Fibroblast of skin of right quadriceps (primary cell): ENCODE measurements around the gene HIF3A.
"Not testable (repeated sequence)": the region's sequence is repeated elsewhere in the genome, so short reads cannot be mapped to it uniquely, and the experiment has no call there.

Experiments
- DNase-seq: peaks from one replicate; pipeline ENCODE4 v3.0.0-alpha.2; 2013

Gene HIF3A

DNA sequence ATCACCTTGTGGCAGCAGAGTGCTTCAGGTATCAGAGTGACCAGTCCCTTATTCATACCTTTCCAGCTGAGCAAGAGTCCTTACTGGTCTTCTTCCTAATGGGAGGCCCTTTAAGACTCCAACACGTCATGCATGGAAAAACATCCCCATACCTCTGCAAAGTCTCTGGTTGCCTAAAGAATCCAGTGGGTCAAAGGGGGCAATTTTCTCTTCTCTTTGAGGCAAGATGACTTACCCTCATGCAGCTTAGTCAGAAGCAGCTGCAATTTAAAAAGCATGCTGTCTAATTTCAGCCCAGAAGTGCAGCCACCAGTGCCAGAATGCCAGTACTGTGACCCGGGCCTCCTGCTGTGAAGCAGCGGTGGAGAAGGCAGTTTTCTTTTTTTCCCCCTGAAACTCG is 68.7 kb downstream of the HIF3A start:
- DNase-seq: peak; percentile 29

DNA sequence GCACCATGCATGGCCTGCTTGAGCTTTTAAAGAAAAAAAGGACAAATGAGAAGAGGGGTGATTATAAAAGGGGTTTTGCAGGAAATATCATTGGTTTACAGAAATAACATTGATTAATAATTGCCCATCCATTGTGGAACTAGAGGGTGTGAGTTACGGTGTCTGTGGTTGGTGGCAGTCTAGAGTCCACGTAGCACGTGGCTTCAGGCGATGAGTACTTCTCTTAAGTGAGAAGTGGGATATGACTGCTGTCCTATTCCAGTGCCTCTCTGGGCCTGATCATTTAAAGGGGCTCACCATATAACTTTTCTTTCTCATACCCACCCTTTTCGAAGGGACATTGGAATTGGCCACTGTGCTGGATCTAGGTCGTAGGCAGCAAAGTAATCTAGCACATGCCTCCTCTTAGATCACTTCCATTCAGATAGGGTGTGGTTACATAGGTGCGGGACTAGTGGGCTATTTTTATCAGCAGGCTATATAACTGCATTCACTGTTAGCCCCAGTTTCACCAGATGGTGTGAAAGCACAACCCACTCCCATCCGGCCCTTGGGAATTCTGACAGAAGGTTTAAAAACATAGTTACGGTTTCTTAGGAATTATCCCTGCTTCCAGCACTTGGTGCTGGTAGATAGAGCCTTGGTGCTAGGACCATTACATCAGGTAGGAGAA is 69.9 kb downstream of the HIF3A start:
- no peak for DNase-seq

DNA sequence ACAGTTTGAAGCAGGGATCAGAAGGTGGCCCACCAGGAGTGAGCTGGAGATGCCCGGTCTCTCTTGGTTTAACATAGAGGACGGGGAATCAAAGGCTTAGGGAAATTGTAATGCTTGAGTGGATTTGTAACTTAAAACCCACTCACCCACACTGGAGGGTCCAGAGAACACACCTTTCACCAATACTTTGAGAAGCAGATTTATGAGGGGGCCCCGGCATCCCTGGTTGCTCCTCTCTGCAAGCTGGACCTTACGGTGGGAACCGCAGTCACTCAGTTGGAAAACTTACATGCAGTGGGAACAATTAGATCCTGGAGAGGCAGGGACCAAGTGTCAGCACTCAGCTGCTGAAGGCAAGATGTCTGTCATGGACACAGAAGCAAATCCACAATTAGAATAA is 70.6 kb downstream of the HIF3A start:
- DNase-seq: no peak

DNA sequence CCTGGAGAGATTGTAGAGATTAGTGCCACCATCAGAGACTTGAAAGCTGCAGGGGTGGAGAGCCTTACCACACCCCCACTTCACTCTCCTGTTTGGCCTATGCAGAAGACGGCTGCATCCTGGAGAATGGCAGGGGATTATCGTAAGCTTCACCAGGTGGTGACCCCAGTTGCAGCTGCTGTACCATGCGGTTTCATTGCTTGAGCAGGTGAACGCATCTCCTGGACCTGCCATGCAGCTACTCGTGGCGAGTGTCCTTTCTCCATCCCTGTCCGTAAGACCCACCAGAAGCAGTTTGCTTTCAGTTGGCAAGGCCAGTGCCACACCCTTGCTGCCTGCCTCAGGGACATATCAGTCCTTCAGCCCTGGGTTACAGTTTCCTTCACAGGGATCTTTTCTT is 71.3 kb downstream of the HIF3A start:
- DNase-seq: no peak

GRCh38 chr19:46369817-46370216 is 73.0 kb downstream of the HIF3A start:
- DNase-seq: no peak

- peak; percentile 32 for DNase-seq
Measured at GRCh38 chr19:46371371-46371901, 74.6 kb downstream of the HIF3A start.

- peak; percentile 18 for DNase-seq
Measured at GRCh38 chr19:46372901-46373490, 76.2 kb downstream of the HIF3A start.

GRCh38 chr19:46373491-46374359 is 76.9 kb downstream of the HIF3A start:
- DNase-seq: peak; percentile 69

- DNase-seq: no peak
Measured at GRCh38 chr19:46374536-46375475, 78.0 kb downstream of the HIF3A start.

GRCh38 chr19:46375476-46376067 is 78.7 kb downstream of the HIF3A start:
- DNase-seq: not testable (repeated sequence)

DNA sequence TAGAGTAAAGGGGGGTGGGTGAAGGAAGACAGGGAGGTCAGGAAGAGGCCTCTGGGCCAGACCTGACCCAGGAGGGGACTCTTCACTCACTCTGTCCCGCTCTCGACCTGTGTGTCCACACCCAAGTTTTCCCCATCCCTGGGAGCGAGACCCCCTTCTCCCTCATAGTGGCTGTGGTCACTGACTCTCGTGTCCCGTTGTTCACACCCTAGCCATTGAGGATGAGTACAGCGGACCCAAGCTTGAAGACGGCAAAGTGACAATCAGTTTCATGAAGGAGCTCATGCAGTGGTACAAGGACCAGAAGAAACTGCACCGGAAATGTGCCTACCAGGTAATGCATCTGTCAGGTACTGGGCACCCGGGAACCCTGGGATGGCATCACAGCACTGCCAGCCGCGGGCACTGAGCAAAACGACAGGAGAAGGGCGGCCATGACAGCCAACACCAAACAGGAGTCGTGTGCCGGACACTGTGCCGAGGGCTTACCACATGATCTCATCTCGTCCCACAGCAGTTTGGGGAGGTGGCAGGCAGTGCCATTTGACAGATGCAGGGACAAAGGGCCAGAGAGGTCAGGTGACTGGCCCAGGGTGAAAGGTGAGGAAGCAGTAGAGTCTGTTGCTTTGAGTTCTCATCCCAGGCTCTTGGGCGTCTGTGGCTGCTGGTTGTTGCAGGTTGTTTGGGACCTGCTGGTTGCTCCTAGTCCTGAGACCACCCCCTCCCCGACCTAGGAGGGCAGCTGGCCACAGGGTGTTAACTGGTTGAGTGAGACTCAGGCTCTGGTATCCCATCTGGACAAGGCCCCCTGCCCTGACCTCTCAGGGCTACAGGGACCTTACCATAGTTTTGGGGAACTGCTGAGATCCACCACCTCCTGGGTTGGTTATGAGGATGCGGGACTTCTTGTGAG is 79.7 kb downstream of the HIF3A start:
- DNase-seq: no peak

DNA sequence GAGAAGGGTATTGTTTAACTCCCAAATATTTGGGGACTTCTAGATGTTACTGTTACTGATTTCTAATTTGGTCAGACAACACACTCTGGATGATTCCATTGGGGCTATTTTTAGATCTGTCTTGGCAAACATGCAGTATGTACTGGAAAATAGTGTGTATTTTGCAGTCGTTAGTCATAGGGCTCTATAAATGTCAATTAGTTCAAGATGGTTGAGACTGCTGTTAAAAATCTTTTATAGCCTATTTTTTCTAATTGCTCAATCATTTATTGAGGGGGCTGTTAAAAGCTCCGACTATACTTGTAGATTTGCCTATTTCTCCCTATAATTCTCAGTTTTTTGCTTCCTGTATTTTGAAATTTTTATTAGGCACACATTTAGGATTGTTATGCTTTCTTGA is 81.4 kb downstream of the HIF3A start:
- DNase-seq: peak; percentile 92

DNA sequence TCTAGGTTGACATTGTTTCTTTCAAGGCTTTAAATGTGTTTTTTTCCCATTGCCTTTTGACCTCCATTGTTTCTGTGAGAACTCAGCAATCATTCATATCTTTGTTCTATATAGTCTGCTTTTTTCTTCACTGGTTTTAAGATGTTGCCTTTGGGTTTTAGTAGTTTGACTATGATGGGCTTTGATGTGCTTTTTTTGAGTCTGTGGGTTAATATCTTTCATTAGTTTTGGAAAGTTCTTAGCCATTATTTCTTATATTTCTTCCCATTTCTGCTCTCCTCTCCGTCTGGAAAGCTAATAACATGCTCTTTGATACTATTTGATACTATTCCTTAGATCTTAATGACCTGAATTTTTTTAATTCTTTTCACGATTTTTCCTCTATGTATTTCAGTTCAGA is 83.8 kb downstream of the HIF3A start:
- no peak for DNase-seq

GRCh38 chr19:46381346-46381745 is 84.5 kb downstream of the HIF3A start:
- no peak for DNase-seq

DNA sequence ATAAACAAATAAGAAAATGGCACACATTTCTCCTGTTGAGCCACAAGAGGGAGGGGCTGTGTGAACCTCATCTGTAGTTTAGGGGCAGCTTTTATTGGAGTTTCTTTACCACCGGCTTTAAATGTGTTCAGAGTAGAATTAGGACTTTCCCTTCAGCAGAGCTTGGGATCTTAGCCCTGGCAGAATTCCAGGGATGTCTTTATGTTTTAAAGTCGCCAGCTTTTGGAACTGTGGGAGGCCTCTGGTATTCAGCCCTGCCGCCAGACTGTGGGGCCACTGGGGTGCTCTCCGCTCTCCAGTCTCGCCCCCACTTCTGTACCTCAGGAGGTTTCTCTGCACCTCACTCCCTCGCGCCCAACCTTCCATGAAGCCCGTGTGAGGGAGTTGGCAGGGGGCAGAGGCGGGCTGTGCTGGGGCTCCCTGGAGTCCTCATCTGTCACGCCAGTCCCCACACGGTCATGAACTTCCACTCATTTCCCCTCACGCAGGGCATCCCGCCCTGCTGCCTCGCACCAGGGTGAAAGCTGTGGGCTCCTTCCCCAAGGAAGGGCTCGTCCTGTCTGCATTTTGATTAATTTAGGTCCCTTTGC is 85.0 kb downstream of the HIF3A start:
- DNase-seq: peak; percentile 31

- DNase-seq: no peak
Measured at GRCh38 chr19:46383171-46383815, 86.5 kb downstream of the HIF3A start.

GRCh38 chr19:46383846-46384245 is 87.0 kb downstream of the HIF3A start:
- no peak for DNase-seq

GRCh38 chr19:46384396-46384795 is 87.6 kb downstream of the HIF3A start:
- DNase-seq: no peak

- no peak for DNase-seq
Measured at GRCh38 chr19:46385636-46386035, 88.8 kb downstream of the HIF3A start.

DNA sequence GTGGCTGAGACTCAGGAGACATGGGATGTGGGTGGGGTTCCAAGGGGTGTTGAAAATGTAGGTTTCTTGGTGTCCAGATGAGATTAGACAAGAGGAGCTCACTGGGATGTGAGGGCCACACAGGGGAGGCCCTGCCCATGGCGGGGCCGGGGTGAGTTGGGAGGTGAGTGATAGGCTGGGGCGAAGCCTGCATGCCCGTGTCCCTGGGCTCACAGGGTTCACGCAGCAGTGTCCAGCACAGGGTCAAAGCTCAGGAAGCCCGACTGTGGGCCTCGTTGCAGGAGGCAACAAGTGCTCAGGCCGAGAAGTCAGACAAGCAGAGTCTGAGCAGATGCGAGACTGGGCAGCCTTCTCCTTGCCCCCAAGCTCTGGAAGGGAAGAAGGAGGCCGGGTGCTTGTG is 89.3 kb downstream of the HIF3A start:
- no peak for DNase-seq
